ENCODE results near the gene DAPK1. TPM values are rescaled to one million over a fixed set of nuclear protein-coding genes. Genes with fewer than 3 reads are reported as not detected.
A peak's percentile ranks its signal among the peaks of the same experiment; 100 is the strongest.

DAPK1 gene
- total and polyA plus RNA-seq, 2 experiments from 2014 or later: 44.4 to 62.3 TPM

GRCh38 chr9:87577746-87578145, 80.1 kb downstream of the DAPK1 start:
- DNase-seq (ENCODE audit: low spot score): no peak
- no peak overlapping the region for H3K27ac ChIP-seq
- H3K27me3 ChIP-seq: no peaks in the 10 kb centered on the region
- no peaks in the 10 kb centered on the region for H4K20me1 ChIP-seq (ENCODE audit: insufficient read depth, poor library complexity, severe bottlenecking)
- peaks cover 80% of the 10 kb centered on the region for H3K79me2 ChIP-seq
- no peaks in the 10 kb centered on the region for H3K9me2 ChIP-seq (replicated peaks; ENCODE audit: insufficient read depth)
- no peak overlapping the region for H2AFZ ChIP-seq
- H3K9me3 ChIP-seq (ENCODE audit: low read depth): no peaks in the 10 kb centered on the region
- H3K4me1 ChIP-seq (ENCODE audit: insufficient read depth): peaks cover 38% of the 10 kb centered on the region
- WGBS (ENCODE audit: low lambda C conversion rate, missing lambda C conversion rate): 81% methylated on average over 7 of the region's 7 CpGs
- H3K4me2 ChIP-seq: no peak overlapping the region
- no peak overlapping the region for H3K4me3 ChIP-seq
- H3K36me3 ChIP-seq (replicated peaks; ENCODE audit: insufficient read depth, low read depth): no peaks in the 10 kb centered on the region
- TF ChIP-seq EZH2 (IDR thresholded peaks at IDR 0.05; ENCODE audit: borderline replicate concordance) (no peak), EZH2phosphoT487 (IDR thresholded peaks at IDR 0.05; ENCODE audit: low read depth, severe bottlenecking, unreplicated experiment) (no peak), CTCF (IDR thresholded peaks at IDR 0.05; ENCODE audit: poor library complexity) (no peak)

GRCh38 chr9:87578625-87579024, 81.0 kb downstream of the DAPK1 start:
- no peaks in the 10 kb centered on the region for H3K9me2 ChIP-seq (replicated peaks; ENCODE audit: insufficient read depth)
- no peak overlapping the region for H2AFZ ChIP-seq
- H3K9me3 ChIP-seq (ENCODE audit: low read depth): no peaks in the 10 kb centered on the region
- DNase-seq (ENCODE audit: low spot score): no peak
- H3K4me3 ChIP-seq: no peak overlapping the region
- H3K36me3 ChIP-seq (replicated peaks; ENCODE audit: insufficient read depth, low read depth): no peaks in the 10 kb centered on the region
- WGBS (ENCODE audit: low lambda C conversion rate, missing lambda C conversion rate): 40% methylated on average over 2 of the region's 2 CpGs
- H3K79me2 ChIP-seq: peaks cover 80% of the 10 kb centered on the region
- no peaks in the 10 kb centered on the region for H4K20me1 ChIP-seq (ENCODE audit: insufficient read depth, poor library complexity, severe bottlenecking)
- H3K4me2 ChIP-seq: peak overlapping the region; percentile 29
- H3K27me3 ChIP-seq: no peaks in the 10 kb centered on the region
- H3K4me1 ChIP-seq (ENCODE audit: insufficient read depth): peaks cover 37% of the 10 kb centered on the region
- no peak overlapping the region for H3K27ac ChIP-seq
- TF ChIP-seq EZH2phosphoT487 (IDR thresholded peaks at IDR 0.05; ENCODE audit: low read depth, severe bottlenecking, unreplicated experiment) (no peak), EZH2 (IDR thresholded peaks at IDR 0.05; ENCODE audit: borderline replicate concordance) (no peak)

- no peaks in the 10 kb centered on the region for H3K27me3 ChIP-seq
- no peaks in the 10 kb centered on the region for H3K9me3 ChIP-seq (ENCODE audit: low read depth)
- peak overlapping the region; percentile 58 for H3K27ac ChIP-seq
- H3K36me3 ChIP-seq (replicated peaks; ENCODE audit: insufficient read depth, low read depth): no peaks in the 10 kb centered on the region
- no peak overlapping the region for H3K4me3 ChIP-seq
- H2AFZ ChIP-seq: no peak overlapping the region
- H3K4me1 ChIP-seq (ENCODE audit: insufficient read depth): peaks cover 37% of the 10 kb centered on the region
- H3K79me2 ChIP-seq: peaks cover 76% of the 10 kb centered on the region
- 98% methylated on average over 2 of the region's 2 CpGs for WGBS (ENCODE audit: low lambda C conversion rate, missing lambda C conversion rate)
- TF ChIP-seq EZH2phosphoT487 (IDR thresholded peaks at IDR 0.05; ENCODE audit: low read depth, severe bottlenecking, unreplicated experiment) (no peak), CTCF (IDR thresholded peaks at IDR 0.05; ENCODE audit: poor library complexity) (no peak), EZH2 (IDR thresholded peaks at IDR 0.05; ENCODE audit: borderline replicate concordance) (no peak)
- no peaks in the 10 kb centered on the region for H3K9me2 ChIP-seq (replicated peaks; ENCODE audit: insufficient read depth)
- no peak overlapping the region for H3K4me2 ChIP-seq
- no peak for DNase-seq (ENCODE audit: low spot score)
- H4K20me1 ChIP-seq (ENCODE audit: insufficient read depth, poor library complexity, severe bottlenecking): no peaks in the 10 kb centered on the region
Observed at GRCh38 chr9:87579781-87580541, 82.3 kb downstream of the DAPK1 start.

- Histone ChIP-seq H2AFZ (no peak overlapping the region), H3K36me3 (replicated peaks; ENCODE audit: insufficient read depth, low read depth) (no peaks in the 10 kb centered on the region), H3K4me3 (no peak overlapping the region), H3K79me2 (peaks cover 76% of the 10 kb centered on the region), H3K4me2 (peak overlapping the region; percentile 42), H4K20me1 (ENCODE audit: insufficient read depth, poor library complexity, severe bottlenecking) (no peaks in the 10 kb centered on the region), H3K9me2 (replicated peaks; ENCODE audit: insufficient read depth) (no peaks in the 10 kb centered on the region), H3K27me3 (no peaks in the 10 kb centered on the region), H3K27ac (peak overlapping the region; percentile 58), H3K4me1 (ENCODE audit: insufficient read depth) (peaks cover 36% of the 10 kb centered on the region), H3K9me3 (ENCODE audit: low read depth) (no peaks in the 10 kb centered on the region)
- DNase-seq (ENCODE audit: low spot score): no peak
- TF ChIP-seq EZH2phosphoT487 (IDR thresholded peaks at IDR 0.05; ENCODE audit: low read depth, severe bottlenecking, unreplicated experiment) (no peak), EZH2 (IDR thresholded peaks at IDR 0.05; ENCODE audit: borderline replicate concordance) (no peak), CTCF (IDR thresholded peaks at IDR 0.05; ENCODE audit: poor library complexity) (no peak)
- 82% methylated on average over 10 of the region's 10 CpGs for WGBS (ENCODE audit: low lambda C conversion rate, missing lambda C conversion rate)
Observed at GRCh38 chr9:87580941-87581438, 83.3 kb downstream of the DAPK1 start.
